ENCODE data around the gene POLR3A. TPM values are rescaled to one million over a fixed set of nuclear protein-coding genes. Genes with fewer than 3 reads are reported as not detected.

POLR3A gene
- total RNA-seq, 2 experiments from 2014 or later, result 18.3 to 19.3 TPM

DNA sequence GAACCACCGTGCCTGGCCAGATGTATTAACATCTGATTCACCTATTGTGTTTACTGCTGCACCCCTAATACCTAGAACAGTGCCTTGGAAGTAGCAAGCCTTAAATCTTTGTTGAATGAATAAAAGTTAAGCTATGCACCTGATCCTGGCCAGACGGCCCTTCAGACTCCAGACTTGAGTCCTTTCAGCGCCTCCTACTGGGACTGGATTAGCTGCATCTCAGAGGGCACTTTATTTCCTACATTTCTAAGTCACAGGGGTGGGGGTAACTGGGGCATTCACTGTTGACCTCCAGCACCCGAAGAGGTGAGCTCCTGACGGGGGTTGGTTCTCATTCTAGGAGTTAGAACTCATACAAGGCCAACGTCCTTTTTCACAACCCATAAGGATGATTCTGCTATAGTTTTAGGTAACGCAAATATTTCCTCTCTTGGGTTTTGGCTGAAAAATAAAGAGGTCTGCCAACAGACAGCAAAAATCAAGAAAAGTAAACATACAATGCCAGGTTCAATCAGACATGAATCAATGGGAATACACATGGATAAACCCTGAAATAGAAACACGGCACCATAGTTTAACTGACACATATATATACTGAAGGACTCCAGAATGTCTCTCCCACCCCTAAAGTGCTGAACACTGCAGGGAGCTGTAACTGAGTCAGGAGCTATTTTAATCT is 54.8 kb downstream of the POLR3A start:
- Mint-ChIP-seq H3K4me1 (peaks cover 10% of the 10 kb centered on the region), H3K27me3 (no peaks in the 10 kb centered on the region), H3K4me3 (no peak overlapping the region), H3K27ac (no peak overlapping the region), H3K36me3 (ENCODE audit: low read depth) (peaks cover 30% of the 10 kb centered on the region), H3K9me3 (ENCODE audit: low read depth) (no peaks in the 10 kb centered on the region)
- intact Hi-C loops (cut with DNase I, micrococcal nuclease), result loop anchor here (1.0 to 10.0 kb wide), 2 partner anchors 128 to 130 kb away; no protein-coding TSS in a partner anchor
- DNase-seq (peak; percentile 20), ATAC-seq (no peak)
- POLR2A ChIA-PET, result no interaction called here
- CTCF ChIA-PET, result interaction anchor here (0.6 kb wide), 2 partner anchors 12 to 1073 kb away, joined by 3 read pairs; no protein-coding TSS in a partner anchor

DNA sequence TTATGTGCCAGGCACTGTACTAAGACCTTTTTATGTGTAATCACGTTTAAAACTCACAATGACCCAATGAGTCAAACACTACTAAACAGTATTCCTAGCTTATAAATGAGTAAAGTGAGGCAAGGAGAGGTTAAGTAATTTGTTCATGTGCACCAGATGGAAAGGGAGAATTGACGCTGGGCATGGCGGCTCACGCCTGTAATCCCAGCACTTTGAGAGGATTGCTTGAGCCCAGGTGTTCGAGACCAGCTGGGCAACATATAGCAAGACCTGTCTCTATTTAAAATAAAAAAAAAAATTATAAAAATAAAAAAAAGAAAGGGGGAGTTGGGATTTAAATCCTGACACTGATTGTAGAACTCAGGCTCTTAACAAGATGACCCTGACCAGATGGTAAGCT is 56.0 kb downstream of the POLR3A start:
- Mint-ChIP-seq H3K4me3 (no peak overlapping the region), H3K4me1 (peaks cover 10% of the 10 kb centered on the region), H3K27me3 (no peaks in the 10 kb centered on the region), H3K36me3 (ENCODE audit: low read depth) (peaks cover 28% of the 10 kb centered on the region), H3K9me3 (ENCODE audit: low read depth) (no peaks in the 10 kb centered on the region), H3K27ac (no peak overlapping the region)
- ChIA-PET CTCF (interaction anchor here (1.1 to 1.2 kb wide), 2 partner anchors 16 to 45 kb away, joined by 3 read pairs; no protein-coding TSS in a partner anchor), POLR2A (interaction anchor here (0.7 kb wide), 1 partner anchor 13 kb away, joined by 4 read pairs; no protein-coding TSS in a partner anchor)
- intact Hi-C loops (cut with DNase I, micrococcal nuclease), result loop anchor here in 1 of 2 experiments (10.0 kb wide), 1 partner anchor 128 kb away; no protein-coding TSS in a partner anchor
- DNase-seq, result no peak
- no peak for ATAC-seq

DNA sequence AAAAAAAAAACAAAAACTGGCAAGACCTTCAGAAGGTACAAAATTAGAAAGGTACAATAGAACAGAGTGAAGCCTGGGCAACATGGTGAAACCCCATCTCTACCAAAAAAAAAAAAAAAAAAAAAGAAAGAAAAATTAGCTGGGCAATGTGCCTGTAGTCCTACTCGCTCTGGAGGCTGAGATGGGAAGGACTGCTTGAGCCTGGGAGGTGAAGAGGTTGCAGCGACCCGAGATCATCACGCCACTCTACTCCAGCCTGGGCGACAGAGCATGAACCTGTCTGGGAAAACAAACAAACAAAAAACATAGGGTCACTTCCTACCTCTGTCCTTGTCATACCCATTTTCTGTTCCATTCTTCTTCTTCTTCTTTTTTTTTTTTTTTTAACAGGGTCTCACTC is 57.2 kb downstream of the POLR3A start:
- POLR2A ChIA-PET, result no interaction called here
- DNase-seq (no peak), ATAC-seq (no peak)
- intact Hi-C loops (cut with DNase I, micrococcal nuclease), result loop anchor here in 1 of 2 experiments (10.0 kb wide), 1 partner anchor 127 kb away; no protein-coding TSS in a partner anchor
- Mint-ChIP-seq H3K27me3 (no peaks in the 10 kb centered on the region), H3K27ac (no peak overlapping the region), H3K36me3 (ENCODE audit: low read depth) (peaks cover 16% of the 10 kb centered on the region), H3K4me3 (no peak overlapping the region), H3K9me3 (ENCODE audit: low read depth) (no peaks in the 10 kb centered on the region), H3K4me1 (peaks cover 10% of the 10 kb centered on the region)
- CTCF ChIA-PET, result no interaction called here

DNA sequence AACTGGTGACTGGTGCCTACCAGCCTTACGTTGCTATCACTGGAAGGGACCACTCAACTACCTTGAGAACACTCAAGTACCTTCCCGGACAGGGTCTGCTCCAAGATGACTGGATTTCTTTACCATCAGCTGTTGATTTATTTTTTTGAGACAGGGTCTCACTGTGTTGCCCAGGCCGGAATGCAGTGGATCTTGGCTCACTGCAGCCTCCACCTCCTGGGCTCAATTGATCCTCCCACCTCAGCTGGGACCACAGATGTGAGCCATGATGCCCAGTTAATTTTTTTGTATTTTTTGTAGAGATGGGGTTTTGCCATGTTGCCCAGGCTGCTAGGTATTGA is 57.5 kb downstream of the POLR3A start:
- intact Hi-C loops (cut with DNase I, micrococcal nuclease), result loop anchor here in 1 of 2 experiments (10.0 kb wide), 1 partner anchor 127 kb away; no protein-coding TSS in a partner anchor
- ChIA-PET CTCF (no interaction called here), POLR2A (no interaction called here)
- ATAC-seq (no peak), DNase-seq (no peak)
- peaks cover 16% of the 10 kb centered on the region for H3K36me3 Mint-ChIP-seq (ENCODE audit: low read depth)
- no peak overlapping the region for H3K4me3 Mint-ChIP-seq
- H3K4me1 Mint-ChIP-seq, result peaks cover 10% of the 10 kb centered on the region
- H3K27me3 Mint-ChIP-seq, result no peaks in the 10 kb centered on the region
- H3K27ac Mint-ChIP-seq, result no peak overlapping the region
- H3K9me3 Mint-ChIP-seq (ENCODE audit: low read depth), result no peaks in the 10 kb centered on the region

DNA sequence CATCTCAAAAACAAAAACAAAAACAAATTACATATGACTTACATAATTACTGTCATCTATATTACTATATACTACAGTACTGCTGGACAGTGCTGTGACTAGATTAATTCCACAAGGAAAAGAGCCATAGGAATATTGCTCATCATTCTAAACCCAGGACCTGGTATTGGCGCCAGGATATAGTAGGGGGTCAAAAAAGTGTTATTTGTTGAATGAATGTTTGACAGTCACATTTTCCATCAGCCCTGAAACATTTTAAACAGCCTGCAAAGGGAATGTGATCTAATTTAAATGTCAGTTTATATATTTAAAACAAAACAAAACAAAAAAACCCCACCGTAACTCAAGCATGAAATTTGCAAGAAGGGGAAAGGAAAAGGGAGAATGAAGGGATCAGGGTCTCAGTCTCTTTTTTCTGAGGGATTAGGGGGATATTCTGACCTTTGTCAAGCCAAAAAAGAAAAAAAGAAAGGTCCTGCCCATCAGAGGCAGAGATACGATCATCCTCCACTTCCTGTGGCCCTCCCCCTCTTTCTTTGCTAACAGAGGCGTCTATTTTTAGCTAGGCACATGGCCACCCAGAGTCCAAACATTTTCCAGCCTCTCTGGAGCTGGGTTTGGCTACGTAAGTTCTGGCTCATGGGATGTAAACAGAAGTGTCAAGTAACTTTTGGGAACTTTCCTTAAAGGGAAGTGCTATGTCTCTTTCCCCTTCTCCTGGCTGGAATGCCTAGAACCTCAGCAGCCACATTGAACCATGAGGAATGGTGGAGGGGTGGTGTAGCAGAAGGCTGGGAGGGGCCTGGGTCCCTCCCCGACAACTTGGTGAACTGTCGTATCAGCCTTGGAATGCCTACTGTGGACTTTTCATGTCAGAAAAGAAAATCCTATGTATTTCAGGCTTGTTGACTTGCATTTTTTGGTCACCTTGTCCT is 58.2 kb downstream of the POLR3A start:
- DNase-seq, result no peak
- H3K4me1 Mint-ChIP-seq, result peaks cover 10% of the 10 kb centered on the region
- peaks cover 12% of the 10 kb centered on the region for H3K36me3 Mint-ChIP-seq (ENCODE audit: low read depth)
- ChIA-PET POLR2A (no interaction called here), CTCF (no interaction called here)
- no peaks in the 10 kb centered on the region for H3K27me3 Mint-ChIP-seq
- intact Hi-C loops (cut with DNase I, micrococcal nuclease), result loop anchor here in 1 of 2 experiments (10.0 kb wide), 1 partner anchor 126 kb away; no protein-coding TSS in a partner anchor
- no peak overlapping the region for H3K4me3 Mint-ChIP-seq
- no peak for ATAC-seq
- H3K27ac Mint-ChIP-seq, result peak overlapping the region; percentile 13
- no peaks in the 10 kb centered on the region for H3K9me3 Mint-ChIP-seq (ENCODE audit: low read depth)

DNA sequence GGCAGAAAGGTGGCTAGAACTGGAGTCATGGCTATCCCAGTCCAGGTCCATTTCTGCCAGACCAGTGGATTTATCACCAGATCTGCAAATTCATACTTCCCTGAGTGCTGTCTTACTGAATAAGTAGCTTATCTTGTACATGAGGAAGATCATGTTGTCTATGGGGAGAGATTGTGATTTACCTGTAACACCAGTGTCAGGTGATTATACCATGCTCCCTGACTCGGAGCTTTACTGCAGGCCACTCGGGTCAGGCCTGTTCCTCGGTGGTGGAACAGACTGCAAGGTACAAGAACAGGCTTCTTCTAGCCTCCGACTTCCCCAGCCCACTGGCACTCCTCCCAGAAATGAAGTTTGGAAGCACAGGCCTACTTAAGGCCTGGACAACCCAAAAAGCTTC is 60.2 kb downstream of the POLR3A start:
- DNase-seq (no peak), ATAC-seq (no peak)
- Mint-ChIP-seq H3K9me3 (ENCODE audit: low read depth) (peaks cover 6% of the 10 kb centered on the region), H3K27ac (no peak overlapping the region), H3K36me3 (ENCODE audit: low read depth) (peaks cover 8% of the 10 kb centered on the region), H3K4me1 (peaks cover 16% of the 10 kb centered on the region), H3K4me3 (no peak overlapping the region), H3K27me3 (no peaks in the 10 kb centered on the region)
- intact Hi-C loops (cut with DNase I, micrococcal nuclease), result no loop called here
- CTCF ChIA-PET, result no interaction called here
- POLR2A ChIA-PET, result no interaction called here

DNA sequence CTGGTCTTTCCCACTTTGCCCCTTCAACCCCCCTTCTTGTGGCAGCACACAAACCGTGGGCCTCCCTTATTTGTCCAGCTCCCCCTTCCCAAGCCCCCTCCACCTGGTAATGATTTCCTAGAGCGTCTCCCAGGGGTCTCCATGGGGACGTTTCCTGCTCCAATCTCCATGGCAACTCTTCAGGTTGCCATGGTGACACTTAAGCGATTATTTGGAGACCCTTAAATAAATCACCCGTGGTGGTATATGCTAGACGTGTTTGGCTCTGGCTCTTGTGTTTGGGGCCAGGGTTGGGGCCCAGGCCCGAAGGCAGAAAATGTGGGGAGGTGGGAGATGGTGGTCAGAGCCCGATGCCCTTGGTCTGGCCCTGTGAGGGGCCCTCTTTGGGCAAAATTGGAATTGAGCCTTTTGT is 61.7 kb downstream of the POLR3A start:
- H3K36me3 Mint-ChIP-seq (ENCODE audit: low read depth), result peaks cover 8% of the 10 kb centered on the region
- intact Hi-C loops (cut with DNase I, micrococcal nuclease), result no loop called here
- no peak for DNase-seq
- H3K27ac Mint-ChIP-seq, result no peak overlapping the region
- no peaks in the 10 kb centered on the region for H3K27me3 Mint-ChIP-seq
- CTCF ChIA-PET, result no interaction called here
- H3K9me3 Mint-ChIP-seq (ENCODE audit: low read depth), result peaks cover 8% of the 10 kb centered on the region
- no peak overlapping the region for H3K4me3 Mint-ChIP-seq
- H3K4me1 Mint-ChIP-seq, result peaks cover 16% of the 10 kb centered on the region
- POLR2A ChIA-PET, result no interaction called here
- ATAC-seq, result no peak

DNA sequence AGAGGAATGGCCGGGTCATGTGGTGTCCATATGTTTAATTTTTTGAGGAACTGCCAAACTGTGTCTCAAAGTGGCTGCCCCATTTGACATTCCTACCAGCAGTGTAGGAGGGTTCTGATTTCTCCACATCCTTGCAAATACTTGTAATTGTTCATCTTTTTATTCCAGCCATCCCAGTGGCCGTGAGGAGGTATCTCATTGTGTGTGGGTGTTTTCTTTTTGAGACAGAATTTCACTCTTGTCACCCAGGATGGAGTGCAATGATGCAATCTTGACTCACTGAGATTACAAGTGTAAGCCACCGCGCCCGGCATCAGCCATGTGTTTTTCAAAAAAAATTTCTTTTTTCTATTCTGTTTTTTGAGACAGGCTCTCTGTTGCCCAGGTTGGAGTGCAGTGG is 64.0 kb downstream of the POLR3A start:
- no peak overlapping the region for H3K27ac Mint-ChIP-seq
- no peaks in the 10 kb centered on the region for H3K36me3 Mint-ChIP-seq (ENCODE audit: low read depth)
- peaks cover 7% of the 10 kb centered on the region for H3K4me1 Mint-ChIP-seq
- H3K27me3 Mint-ChIP-seq, result no peaks in the 10 kb centered on the region
- intact Hi-C loops (cut with DNase I, micrococcal nuclease), result no loop called here
- peaks cover 8% of the 10 kb centered on the region for H3K9me3 Mint-ChIP-seq (ENCODE audit: low read depth)
- POLR2A ChIA-PET, result no interaction called here
- no peak overlapping the region for H3K4me3 Mint-ChIP-seq
- CTCF ChIA-PET, result no interaction called here
- peak; percentile 55 for DNase-seq
- peak; percentile 67 for ATAC-seq

DNA sequence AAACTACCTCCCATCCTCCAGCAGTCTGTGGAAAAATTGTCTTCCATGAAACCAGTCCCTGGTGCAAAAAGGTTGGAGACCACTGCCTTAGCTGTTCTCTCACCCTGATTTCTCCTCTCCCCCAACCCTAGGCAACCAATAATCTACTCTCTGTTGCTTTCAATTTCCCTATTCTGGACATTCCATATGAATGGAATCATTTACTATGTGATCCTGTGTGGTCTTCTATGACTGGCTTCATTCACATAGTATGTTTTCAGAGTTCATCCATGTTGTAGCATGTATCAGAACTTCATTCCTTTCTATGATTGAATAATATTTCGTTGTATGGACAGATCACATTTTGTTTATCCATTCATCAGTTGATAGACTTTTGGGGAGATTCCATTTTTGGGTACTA is 64.5 kb downstream of the POLR3A start:
- Mint-ChIP-seq H3K4me3 (no peak overlapping the region), H3K9me3 (ENCODE audit: low read depth) (peaks cover 8% of the 10 kb centered on the region), H3K27me3 (no peaks in the 10 kb centered on the region), H3K36me3 (ENCODE audit: low read depth) (no peaks in the 10 kb centered on the region), H3K4me1 (peaks cover 7% of the 10 kb centered on the region), H3K27ac (no peak overlapping the region)
- ChIA-PET POLR2A (no interaction called here), CTCF (no interaction called here)
- no peak for ATAC-seq
- intact Hi-C loops (cut with DNase I, micrococcal nuclease), result no loop called here
- no peak for DNase-seq

DNA sequence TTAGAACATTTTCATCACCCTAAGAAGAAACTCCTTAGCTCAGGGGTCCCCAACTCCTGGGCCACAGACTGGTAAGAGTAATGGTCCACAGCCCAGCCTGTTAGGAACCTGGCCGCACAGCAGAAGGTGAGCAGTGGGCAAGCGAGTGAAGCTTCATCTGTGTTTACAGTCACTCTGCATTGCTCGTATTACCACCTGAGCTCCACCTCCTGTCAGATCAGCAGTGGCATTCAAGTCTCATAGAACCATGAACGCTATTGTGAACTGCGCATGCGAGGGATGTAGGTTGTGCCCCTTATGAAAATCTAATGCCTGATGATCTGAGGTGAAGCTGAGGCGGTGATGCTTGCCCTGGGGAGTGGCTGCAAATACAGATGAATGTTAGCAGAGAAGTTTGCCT is 65.4 kb downstream of the POLR3A start:
- no peaks in the 10 kb centered on the region for H3K36me3 Mint-ChIP-seq (ENCODE audit: low read depth)
- ATAC-seq (no peak), DNase-seq (no peak)
- intact Hi-C loops (cut with DNase I, micrococcal nuclease), result no loop called here
- ChIA-PET POLR2A (no interaction called here), CTCF (interaction anchor here (0.6 kb wide), 1 partner anchor 1504 kb away, joined by 3 read pairs; no protein-coding TSS in a partner anchor)
- peaks cover 7% of the 10 kb centered on the region for H3K4me1 Mint-ChIP-seq
- no peak overlapping the region for H3K27ac Mint-ChIP-seq
- H3K4me3 Mint-ChIP-seq, result no peak overlapping the region
- no peaks in the 10 kb centered on the region for H3K27me3 Mint-ChIP-seq
- H3K9me3 Mint-ChIP-seq (ENCODE audit: low read depth), result peaks cover 8% of the 10 kb centered on the region

DNA sequence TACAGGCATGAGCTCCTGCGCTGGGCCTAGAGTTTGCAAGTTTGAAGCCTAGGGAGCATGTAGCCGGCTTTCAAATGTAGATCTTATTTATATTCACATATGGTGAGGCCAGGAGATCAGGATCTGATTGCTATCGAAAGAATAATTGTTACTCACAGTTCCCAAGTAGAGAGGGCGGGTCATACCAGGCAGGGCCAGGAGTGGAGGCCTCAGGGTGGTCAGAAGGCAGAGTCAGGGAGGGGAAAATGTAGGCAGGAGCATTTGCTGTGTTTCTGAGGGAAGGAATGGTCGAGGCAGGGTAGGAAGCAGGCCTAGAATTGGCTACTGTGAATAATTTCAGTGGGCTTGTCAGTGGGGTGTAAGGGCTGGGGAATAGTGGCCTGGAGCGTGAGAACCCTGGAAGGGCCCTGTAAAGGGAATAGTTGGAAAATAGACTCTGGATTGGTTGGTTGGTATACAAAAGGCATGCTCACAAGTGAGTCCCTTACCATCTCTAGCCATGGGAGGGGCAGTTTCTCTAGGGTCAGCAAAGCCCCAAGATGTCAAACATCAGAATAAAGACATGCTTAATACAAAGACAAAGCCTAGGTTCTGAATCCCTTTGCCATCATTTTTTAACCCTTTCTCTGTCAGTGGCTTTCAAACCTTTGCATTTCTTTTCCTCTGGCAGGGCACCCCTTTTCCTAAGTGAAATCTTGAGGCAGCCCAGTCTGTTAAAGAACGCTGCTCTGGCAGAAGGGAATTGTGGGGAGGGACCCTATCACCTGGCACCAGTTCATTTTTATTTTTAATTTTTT is 66.8 kb downstream of the POLR3A start:
- no peak overlapping the region for H3K27ac Mint-ChIP-seq
- ChIA-PET POLR2A (no interaction called here), CTCF (no interaction called here)
- ATAC-seq (no peak), DNase-seq (no peak)
- peaks cover 8% of the 10 kb centered on the region for H3K9me3 Mint-ChIP-seq (ENCODE audit: low read depth)
- no peak overlapping the region for H3K4me3 Mint-ChIP-seq
- H3K36me3 Mint-ChIP-seq (ENCODE audit: low read depth), result no peaks in the 10 kb centered on the region
- intact Hi-C loops (cut with DNase I, micrococcal nuclease), result no loop called here
- H3K27me3 Mint-ChIP-seq, result peaks cover 1% of the 10 kb centered on the region
- peaks cover 7% of the 10 kb centered on the region for H3K4me1 Mint-ChIP-seq

Measured in activated CD4-positive, alpha-beta T cell treated with anti-CD3 and anti-CD28 coated beads for 36 hours (primary cell).